Measurements from ENCODE around the gene CORO2B. TPM values are rescaled to one million over a fixed set of nuclear protein-coding genes. Genes with fewer than 3 reads are reported as not detected.
A peak's percentile ranks its signal among the peaks of the same experiment; 100 is the strongest.

CORO2B gene
- total and polyA plus RNA-seq, 4 donors = 1.8 to 9.2 (median 5.0) TPM

GRCh38 chr15:68618908-68619698, 40.3 kb downstream of the CORO2B start:
- ATAC-seq (ENCODE audit: low FRiP score) = no peak
- Histone ChIP-seq H3K4me3 (ENCODE audit: low read length in 2 of 2) (no peak overlapping the region), H3K27ac (ENCODE audit: low read depth in 1 of 2, low read length in 2 of 2) (no peak overlapping the region), H3K27me3 (ENCODE audit: control insufficient read depth in 1 of 2, insufficient read depth in 2 of 2, low read length in 1 of 2) (no peaks in the 10 kb centered on the region), H3K36me3 (ENCODE audit: control insufficient read depth in 1 of 2, insufficient read depth in 2 of 2, low read length in 1 of 2) (no peaks in the 10 kb centered on the region), H3K4me1 (ENCODE audit: control insufficient read depth in 1 of 2, insufficient read depth in 2 of 2, low read length in 2 of 2) (no peaks in the 10 kb centered on the region), H3K9me3 (ENCODE audit: control insufficient read depth, low read length) (no peaks in the 10 kb centered on the region)
- 93% methylated on average over 4 of the region's 4 CpGs for WGBS, 2 donors
- DNase-seq = no peak
- intact Hi-C loops (cut with DNase I) = no loop called here

GRCh38 chr15:68620721-68621527, 42.1 kb downstream of the CORO2B start:
- intact Hi-C loops (cut with DNase I) = no loop called here
- no peaks in the 10 kb centered on the region for H3K36me3 ChIP-seq (ENCODE audit: control insufficient read depth in 1 of 2, insufficient read depth in 2 of 2, low read length in 1 of 2)
- ATAC-seq (ENCODE audit: low FRiP score) (peak; percentile 80), DNase-seq (peak; percentile 88 to 93)
- H3K9me3 ChIP-seq (ENCODE audit: control insufficient read depth, low read length) = no peaks in the 10 kb centered on the region
- H3K27me3 ChIP-seq (ENCODE audit: control insufficient read depth in 1 of 2, insufficient read depth in 2 of 2, low read length in 1 of 2) = no peaks in the 10 kb centered on the region
- H3K4me3 ChIP-seq (ENCODE audit: low read length in 2 of 2) = no peak overlapping the region
- WGBS, 2 donors = 30 to 32% methylated on average over 19 of the region's 19 CpGs
- no peaks in the 10 kb centered on the region for H3K4me1 ChIP-seq (ENCODE audit: control insufficient read depth in 1 of 2, insufficient read depth in 2 of 2, low read length in 2 of 2)
- peak overlapping the region in 1 of 2 donors; percentile 53 for H3K27ac ChIP-seq (ENCODE audit: low read depth in 1 of 2, low read length in 2 of 2)

DNA sequence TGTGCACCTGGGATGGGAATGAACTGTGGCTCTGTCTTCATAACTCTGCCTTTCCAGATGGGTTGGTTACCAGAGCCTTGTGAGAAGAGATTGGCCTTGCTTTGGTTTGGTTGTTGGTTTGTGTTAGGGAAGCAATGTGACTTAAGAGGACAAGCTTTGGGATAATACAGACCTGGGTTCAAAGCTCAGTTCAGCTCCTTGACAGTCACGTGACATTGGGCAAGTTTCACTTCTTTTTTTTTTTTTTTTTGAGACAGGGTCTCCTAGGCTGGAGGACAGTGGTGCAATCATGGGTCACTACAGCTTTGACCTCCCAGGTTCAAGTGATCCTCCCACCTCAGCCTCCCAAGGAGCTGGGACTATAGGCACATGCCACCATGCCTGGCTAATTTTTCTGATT, 42.7 kb downstream of the CORO2B start:
- H3K9me3 ChIP-seq (ENCODE audit: control insufficient read depth, low read length) = no peaks in the 10 kb centered on the region
- DNase-seq = no peak
- no peaks in the 10 kb centered on the region for H3K27me3 ChIP-seq (ENCODE audit: control insufficient read depth in 1 of 2, insufficient read depth in 2 of 2, low read length in 1 of 2)
- no peak overlapping the region for H3K4me3 ChIP-seq (ENCODE audit: low read length in 2 of 2)
- ATAC-seq (ENCODE audit: low FRiP score) = no peak
- H3K27ac ChIP-seq (ENCODE audit: low read depth in 1 of 2, low read length in 2 of 2) = peak overlapping the region in 1 of 2 donors; percentile 53
- intact Hi-C loops (cut with DNase I) = no loop called here
- no peaks in the 10 kb centered on the region for H3K4me1 ChIP-seq (ENCODE audit: control insufficient read depth in 1 of 2, insufficient read depth in 2 of 2, low read length in 2 of 2)
- no peaks in the 10 kb centered on the region for H3K36me3 ChIP-seq (ENCODE audit: control insufficient read depth in 1 of 2, insufficient read depth in 2 of 2, low read length in 1 of 2)
- WGBS, 2 donors = 89 to 91% methylated on average over 1 of the region's 1 CpG

- H3K36me3 ChIP-seq (ENCODE audit: control insufficient read depth in 1 of 2, insufficient read depth in 2 of 2, low read length in 1 of 2) = no peaks in the 10 kb centered on the region
- no peak for ATAC-seq (ENCODE audit: low FRiP score)
- no peaks in the 10 kb centered on the region for H3K9me3 ChIP-seq (ENCODE audit: control insufficient read depth, low read length)
- H3K27me3 ChIP-seq (ENCODE audit: control insufficient read depth in 1 of 2, insufficient read depth in 2 of 2, low read length in 1 of 2) = no peaks in the 10 kb centered on the region
- intact Hi-C loops (cut with DNase I) = no loop called here
- H3K4me3 ChIP-seq (ENCODE audit: low read length in 2 of 2) = no peak overlapping the region
- H3K4me1 ChIP-seq (ENCODE audit: control insufficient read depth in 1 of 2, insufficient read depth in 2 of 2, low read length in 2 of 2) = no peaks in the 10 kb centered on the region
- no peak overlapping the region for H3K27ac ChIP-seq (ENCODE audit: low read depth in 1 of 2, low read length in 2 of 2)
- 91 to 94% methylated on average over 13 of the region's 13 CpGs for WGBS, 2 donors
- DNase-seq = no peak
Observed at GRCh38 chr15:68623301-68623892, 44.6 kb downstream of the CORO2B start.

DNA sequence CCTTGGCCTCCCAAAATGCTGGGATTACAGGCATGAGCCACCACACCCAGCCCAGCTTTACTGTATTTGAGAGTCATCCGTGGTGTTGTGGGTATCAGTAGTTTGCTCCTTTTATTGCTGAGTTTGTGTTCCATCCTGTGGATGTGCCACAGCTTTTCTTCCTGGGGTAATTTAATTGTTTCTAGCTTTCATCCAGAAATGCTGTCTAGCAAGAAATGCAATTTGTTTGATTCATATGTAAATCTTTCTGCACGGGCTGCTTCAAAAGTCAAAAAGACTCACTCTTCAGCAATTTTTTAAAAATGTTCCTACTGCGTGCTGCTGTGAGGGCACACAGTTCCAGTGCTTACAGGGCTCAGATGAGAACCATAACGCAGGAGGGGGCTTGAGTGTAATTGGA, 47.1 kb downstream of the CORO2B start:
- no peaks in the 10 kb centered on the region for H3K27me3 ChIP-seq (ENCODE audit: control insufficient read depth in 1 of 2, insufficient read depth in 2 of 2, low read length in 1 of 2)
- no peak overlapping the region for H3K4me3 ChIP-seq (ENCODE audit: low read length in 2 of 2)
- no peaks in the 10 kb centered on the region for H3K4me1 ChIP-seq (ENCODE audit: control insufficient read depth in 1 of 2, insufficient read depth in 2 of 2, low read length in 2 of 2)
- no peaks in the 10 kb centered on the region for H3K9me3 ChIP-seq (ENCODE audit: control insufficient read depth, low read length)
- no peak for ATAC-seq (ENCODE audit: low FRiP score)
- DNase-seq = no peak
- H3K27ac ChIP-seq (ENCODE audit: low read depth in 1 of 2, low read length in 2 of 2) = no peak overlapping the region
- intact Hi-C loops (cut with DNase I) = no loop called here
- 88 to 90% methylated on average over 4 of the region's 4 CpGs for WGBS, 2 donors
- H3K36me3 ChIP-seq (ENCODE audit: control insufficient read depth in 1 of 2, insufficient read depth in 2 of 2, low read length in 1 of 2) = no peaks in the 10 kb centered on the region

GRCh38 chr15:68626283-68626682, 47.5 kb downstream of the CORO2B start:
- H3K9me3 ChIP-seq (ENCODE audit: control insufficient read depth, low read length) = no peaks in the 10 kb centered on the region
- no peaks in the 10 kb centered on the region for H3K4me1 ChIP-seq (ENCODE audit: control insufficient read depth in 1 of 2, insufficient read depth in 2 of 2, low read length in 2 of 2)
- H3K4me3 ChIP-seq (ENCODE audit: low read length in 2 of 2) = no peak overlapping the region
- no peaks in the 10 kb centered on the region for H3K36me3 ChIP-seq (ENCODE audit: control insufficient read depth in 1 of 2, insufficient read depth in 2 of 2, low read length in 1 of 2)
- WGBS, 2 donors = 64 to 77% methylated on average over 3 of the region's 3 CpGs
- H3K27ac ChIP-seq (ENCODE audit: low read depth in 1 of 2, low read length in 2 of 2) = no peak overlapping the region
- intact Hi-C loops (cut with DNase I) = no loop called here
- ATAC-seq (ENCODE audit: low FRiP score) = no peak
- H3K27me3 ChIP-seq (ENCODE audit: control insufficient read depth in 1 of 2, insufficient read depth in 2 of 2, low read length in 1 of 2) = no peaks in the 10 kb centered on the region
- no peak for DNase-seq

DNA sequence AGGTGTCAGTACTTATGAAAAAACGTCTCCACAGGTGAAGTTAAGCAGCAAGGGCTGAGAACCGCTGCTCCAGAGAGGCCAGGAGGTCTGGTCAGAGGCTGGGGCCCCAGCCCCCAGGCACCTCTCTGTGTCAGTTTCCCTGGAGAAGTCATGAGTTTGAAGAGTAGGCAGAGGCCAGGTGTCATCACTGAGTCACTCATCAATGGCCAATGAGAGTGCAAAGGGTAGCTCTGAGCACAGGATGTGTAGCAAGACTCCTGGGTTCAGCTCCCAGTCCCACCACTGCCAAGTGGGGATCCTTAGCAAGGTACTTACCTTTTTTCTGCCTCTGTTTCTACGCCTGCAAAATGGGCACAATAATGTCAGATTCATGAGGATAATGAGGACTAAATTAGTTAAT, 47.9 kb downstream of the CORO2B start:
- intact Hi-C loops (cut with DNase I) = no loop called here
- Histone ChIP-seq H3K36me3 (ENCODE audit: control insufficient read depth in 1 of 2, insufficient read depth in 2 of 2, low read length in 1 of 2) (no peaks in the 10 kb centered on the region), H3K27me3 (ENCODE audit: control insufficient read depth in 1 of 2, insufficient read depth in 2 of 2, low read length in 1 of 2) (no peaks in the 10 kb centered on the region), H3K4me3 (ENCODE audit: low read length in 2 of 2) (no peak overlapping the region), H3K4me1 (ENCODE audit: control insufficient read depth in 1 of 2, insufficient read depth in 2 of 2, low read length in 2 of 2) (no peaks in the 10 kb centered on the region), H3K27ac (ENCODE audit: low read depth in 1 of 2, low read length in 2 of 2) (no peak overlapping the region), H3K9me3 (ENCODE audit: control insufficient read depth, low read length) (no peaks in the 10 kb centered on the region)
- 92 to 93% methylated on average over 3 of the region's 3 CpGs for WGBS, 2 donors
- ATAC-seq (ENCODE audit: low FRiP score) = no peak
- DNase-seq = no peak

- Histone ChIP-seq H3K4me1 (ENCODE audit: control insufficient read depth in 1 of 2, insufficient read depth in 2 of 2, low read length in 2 of 2) (no peaks in the 10 kb centered on the region), H3K36me3 (ENCODE audit: control insufficient read depth in 1 of 2, insufficient read depth in 2 of 2, low read length in 1 of 2) (no peaks in the 10 kb centered on the region), H3K27me3 (ENCODE audit: control insufficient read depth in 1 of 2, insufficient read depth in 2 of 2, low read length in 1 of 2) (no peaks in the 10 kb centered on the region), H3K27ac (ENCODE audit: low read depth in 1 of 2, low read length in 2 of 2) (no peak overlapping the region), H3K9me3 (ENCODE audit: control insufficient read depth, low read length) (no peaks in the 10 kb centered on the region), H3K4me3 (ENCODE audit: low read length in 2 of 2) (no peak overlapping the region)
- ATAC-seq (ENCODE audit: low FRiP score) (no peak), DNase-seq (no peak)
- intact Hi-C loops (cut with DNase I) = no loop called here
- WGBS, 2 donors = 91 to 94% methylated on average over 7 of the region's 7 CpGs
Observed at GRCh38 chr15:68627476-68627875, 48.7 kb downstream of the CORO2B start.
